Heart left ventricle (tissue), 13 donors: ENCODE results near the gene GNRH2.

ENCODE experiments used
- POLR2A ChIP-seq, 2 donors: fragments of 450-650 bp; IDR thresholded peaks; one replicate each; pipeline ENCODE4 v1.6.1; 2017; ENCODE audit warnings: antibody characterized with exemption in 2 of 2, mild to moderate bottlenecking in 2 of 2, moderate library complexity in 2 of 2
- TF ChIP-seq, protein P1 (sequence below), 12 donors: fragments of 200-600 bp; sonication (generic) in 4 of 12; IDR thresholded peaks; one replicate each; pipeline versions ENCODE4 v1.5.0 to v1.8.0; 2018 to 2022; ENCODE audit warnings: antibody characterized with exemption in 12 of 12, mild to moderate bottlenecking in 5 of 12
- donor health status: ischemic (EF 13 %, LVEDD 7.1; RV severe dilation, severe dysfunction).
- donor health status: DM: no; HTN: yes; CAD: no.
- donor health status: DM: no; HTN: no; CAD: no.
- donor health status: ischemic (EF 25% LVEDD 6.9; RV normal size, moderate dysfunction).
- donor health status: ischemic (EF 25% LVEDD 5.7; RV mildly dilated, moderate dysfunction).
- donor health status: ischemic (EF 35%, LVEDD 5.7; RV mildly dilated, moderate dysfunction).
- donor health status: nonischemic (EF 11% LVEDD 7.7; RV severe dilation, severe dysfunction).
- donor health status: DM: yes; HTN: yes; CAD: no.
- donor health status: PGD.
- donor health status: ischemic (EF 29% LVEDD 5.4; RV normal size, mild dysfunction).
- donor health status: nonischemic (EF 23%, LVEDD 6.1; RV moderate dilation, normal function).

DNA sequence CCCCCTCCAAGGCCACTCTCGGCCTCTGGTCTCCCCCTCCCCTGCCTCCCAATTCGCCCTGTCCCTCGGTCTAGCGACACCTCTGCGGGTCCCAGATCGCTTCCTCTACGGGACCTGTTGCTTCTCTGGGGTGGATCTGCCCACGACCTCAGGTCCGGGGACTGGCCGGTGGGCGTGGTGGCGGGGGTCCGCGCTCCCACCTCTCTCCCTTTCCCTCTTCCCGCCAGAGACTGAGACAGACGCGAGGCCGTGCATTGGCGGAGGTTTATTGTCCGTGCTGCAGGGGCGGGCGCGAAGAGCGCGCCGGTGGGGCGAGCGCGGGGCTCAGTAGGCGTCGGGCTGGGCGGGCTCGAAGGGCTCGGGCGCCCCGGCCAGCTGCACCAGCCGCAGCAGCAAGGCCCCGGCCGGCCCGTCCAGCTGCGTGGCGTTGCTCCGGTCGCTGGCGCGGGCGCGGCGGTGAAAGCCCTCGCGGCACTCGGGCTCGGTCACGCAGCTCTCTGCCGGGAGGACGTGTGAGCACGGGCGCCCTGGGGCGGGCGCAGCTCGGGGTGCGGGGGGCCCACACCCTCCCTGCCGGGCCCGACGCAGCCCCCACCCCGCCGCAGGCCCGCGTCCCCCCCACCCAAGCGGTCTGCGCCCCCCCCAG lies 39.0 kb downstream of the GNRH2 start:
- TF ChIP-seq, protein P1, sequence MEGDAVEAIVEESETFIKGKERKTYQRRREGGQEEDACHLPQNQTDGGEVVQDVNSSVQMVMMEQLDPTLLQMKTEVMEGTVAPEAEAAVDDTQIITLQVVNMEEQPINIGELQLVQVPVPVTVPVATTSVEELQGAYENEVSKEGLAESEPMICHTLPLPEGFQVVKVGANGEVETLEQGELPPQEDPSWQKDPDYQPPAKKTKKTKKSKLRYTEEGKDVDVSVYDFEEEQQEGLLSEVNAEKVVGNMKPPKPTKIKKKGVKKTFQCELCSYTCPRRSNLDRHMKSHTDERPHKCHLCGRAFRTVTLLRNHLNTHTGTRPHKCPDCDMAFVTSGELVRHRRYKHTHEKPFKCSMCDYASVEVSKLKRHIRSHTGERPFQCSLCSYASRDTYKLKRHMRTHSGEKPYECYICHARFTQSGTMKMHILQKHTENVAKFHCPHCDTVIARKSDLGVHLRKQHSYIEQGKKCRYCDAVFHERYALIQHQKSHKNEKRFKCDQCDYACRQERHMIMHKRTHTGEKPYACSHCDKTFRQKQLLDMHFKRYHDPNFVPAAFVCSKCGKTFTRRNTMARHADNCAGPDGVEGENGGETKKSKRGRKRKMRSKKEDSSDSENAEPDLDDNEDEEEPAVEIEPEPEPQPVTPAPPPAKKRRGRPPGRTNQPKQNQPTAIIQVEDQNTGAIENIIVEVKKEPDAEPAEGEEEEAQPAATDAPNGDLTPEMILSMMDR (IDR thresholded peaks at IDR 0.05): no peak
- TF ChIP-seq POLR2A (IDR thresholded peaks at IDR 0.05): no peak
